Testis (tissue), 2 donors: Measurements from ENCODE around the gene CD101.

Experiments used
- POLR2A ChIP-seq: fragments of 450-650 bp; IDR thresholded peaks from one replicate; pipeline ENCODE4 v1.6.1; 2017; ENCODE audit warnings: antibody characterized with exemption, mild to moderate bottlenecking, moderate library complexity
- TF ChIP-seq, protein P1 (sequence below), 3 experiments: fragments of 450-650 bp in 2 of 3; fragments of 200-600 bp in 1 of 3; sonication (generic) in 1 of 3; IDR thresholded peaks; one replicate each; pipeline ENCODE4 v1.5.1; 2016 to 2019; ENCODE audit warnings: antibody characterized with exemption in 3 of 3, mild to moderate bottlenecking in 2 of 3, moderate library complexity in 1 of 3

DNA sequence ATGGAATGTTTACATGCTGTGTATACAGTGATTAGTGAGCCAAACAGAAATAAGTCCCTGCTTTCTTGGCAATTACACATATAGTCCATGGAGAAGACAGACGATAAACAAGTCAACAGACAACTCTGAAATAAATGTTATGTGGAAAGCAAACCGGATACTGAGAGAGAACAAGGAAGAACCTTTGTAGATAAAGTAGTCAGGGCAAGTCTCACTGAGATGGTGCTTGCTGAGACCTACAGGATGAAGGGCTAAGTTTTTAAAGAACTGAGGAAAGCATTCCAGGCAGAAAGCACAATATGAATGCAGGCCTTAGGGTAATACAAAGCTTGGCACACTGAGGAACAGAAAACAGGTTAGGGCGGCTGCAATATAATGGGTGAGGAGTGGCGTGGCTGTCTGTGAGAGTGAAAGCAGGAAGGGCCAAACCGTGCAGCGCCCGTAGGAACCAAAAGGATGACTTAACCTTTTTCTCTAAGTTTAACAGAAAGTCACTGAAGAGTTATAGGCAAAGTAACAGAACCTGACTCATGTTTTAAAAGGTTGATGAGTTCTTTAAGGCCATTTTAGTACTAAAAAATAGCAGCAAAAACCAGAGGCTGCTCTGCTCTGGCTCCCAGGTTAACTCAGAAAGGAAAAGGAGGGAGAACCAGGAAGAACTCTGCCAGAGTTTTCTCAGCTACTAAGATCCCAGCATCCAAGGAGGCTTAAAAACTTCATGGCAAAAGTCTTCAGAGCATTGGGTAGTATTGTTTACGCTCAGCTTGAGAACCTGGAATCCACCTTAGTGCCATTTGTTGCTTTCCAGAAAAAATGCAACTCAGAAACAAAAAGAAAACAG is 49.9 kb downstream of the CD101 start:
- TF ChIP-seq POLR2A: no peak
- TF ChIP-seq, protein P1, sequence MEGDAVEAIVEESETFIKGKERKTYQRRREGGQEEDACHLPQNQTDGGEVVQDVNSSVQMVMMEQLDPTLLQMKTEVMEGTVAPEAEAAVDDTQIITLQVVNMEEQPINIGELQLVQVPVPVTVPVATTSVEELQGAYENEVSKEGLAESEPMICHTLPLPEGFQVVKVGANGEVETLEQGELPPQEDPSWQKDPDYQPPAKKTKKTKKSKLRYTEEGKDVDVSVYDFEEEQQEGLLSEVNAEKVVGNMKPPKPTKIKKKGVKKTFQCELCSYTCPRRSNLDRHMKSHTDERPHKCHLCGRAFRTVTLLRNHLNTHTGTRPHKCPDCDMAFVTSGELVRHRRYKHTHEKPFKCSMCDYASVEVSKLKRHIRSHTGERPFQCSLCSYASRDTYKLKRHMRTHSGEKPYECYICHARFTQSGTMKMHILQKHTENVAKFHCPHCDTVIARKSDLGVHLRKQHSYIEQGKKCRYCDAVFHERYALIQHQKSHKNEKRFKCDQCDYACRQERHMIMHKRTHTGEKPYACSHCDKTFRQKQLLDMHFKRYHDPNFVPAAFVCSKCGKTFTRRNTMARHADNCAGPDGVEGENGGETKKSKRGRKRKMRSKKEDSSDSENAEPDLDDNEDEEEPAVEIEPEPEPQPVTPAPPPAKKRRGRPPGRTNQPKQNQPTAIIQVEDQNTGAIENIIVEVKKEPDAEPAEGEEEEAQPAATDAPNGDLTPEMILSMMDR (IDR thresholded peaks at IDR 0.05): no peak
